ENCODE results near the gene GSK3A. TPM values are rescaled to one million over a fixed set of nuclear protein-coding genes. Genes with fewer than 3 reads are reported as not detected.

Gene GSK3A
- total and polyA plus RNA-seq, 2 donors (not counting 1 experiment from before 2014, with no cell fraction given), result 38.5 to 42.0 TPM

DNA sequence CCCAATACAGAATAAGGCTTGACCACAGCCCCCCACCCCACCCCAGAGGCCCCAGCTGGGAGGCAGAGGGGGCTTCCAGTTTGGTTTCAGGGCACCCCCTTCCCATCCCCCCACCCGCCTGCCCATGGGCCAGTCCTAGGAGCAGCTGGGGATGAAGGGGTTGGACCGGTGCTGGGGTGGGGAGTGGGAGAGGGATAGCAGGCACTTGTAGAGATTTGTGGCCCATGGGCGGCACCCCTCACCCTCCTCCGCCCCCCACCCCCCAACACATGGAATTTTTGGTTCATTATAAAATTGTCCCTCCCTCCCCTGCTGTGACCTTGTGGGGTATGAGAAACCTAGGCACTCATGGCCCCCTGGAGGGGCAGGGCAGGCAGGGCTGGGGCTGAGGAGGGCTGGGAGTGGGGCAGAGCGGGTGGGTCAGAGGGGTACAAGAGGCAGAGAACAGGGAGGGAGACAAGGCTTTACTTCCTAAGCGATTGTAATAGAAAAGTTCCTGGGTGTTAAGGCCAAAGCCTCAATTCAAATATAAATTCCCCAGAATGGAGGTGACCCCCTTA lies 5.3 kb upstream of the GSK3A start:
- Mint-ChIP-seq H3K9me3 (ENCODE audit: insufficient read depth) (no peaks in the 10 kb centered on the region), H3K4me3 (no peak overlapping the region), H3K27ac (no peak overlapping the region), H3K4me1 (peaks cover 45% of the 10 kb centered on the region), H3K27me3 (no peaks in the 10 kb centered on the region)
- TF ChIP-seq EZH2 (IDR thresholded peaks at IDR 0.05; ENCODE audit: borderline replicate concordance, insufficient read depth, low read depth, low read length, poor library complexity, severe bottlenecking), result no peak
- TF ChIP-seq, protein P1, sequence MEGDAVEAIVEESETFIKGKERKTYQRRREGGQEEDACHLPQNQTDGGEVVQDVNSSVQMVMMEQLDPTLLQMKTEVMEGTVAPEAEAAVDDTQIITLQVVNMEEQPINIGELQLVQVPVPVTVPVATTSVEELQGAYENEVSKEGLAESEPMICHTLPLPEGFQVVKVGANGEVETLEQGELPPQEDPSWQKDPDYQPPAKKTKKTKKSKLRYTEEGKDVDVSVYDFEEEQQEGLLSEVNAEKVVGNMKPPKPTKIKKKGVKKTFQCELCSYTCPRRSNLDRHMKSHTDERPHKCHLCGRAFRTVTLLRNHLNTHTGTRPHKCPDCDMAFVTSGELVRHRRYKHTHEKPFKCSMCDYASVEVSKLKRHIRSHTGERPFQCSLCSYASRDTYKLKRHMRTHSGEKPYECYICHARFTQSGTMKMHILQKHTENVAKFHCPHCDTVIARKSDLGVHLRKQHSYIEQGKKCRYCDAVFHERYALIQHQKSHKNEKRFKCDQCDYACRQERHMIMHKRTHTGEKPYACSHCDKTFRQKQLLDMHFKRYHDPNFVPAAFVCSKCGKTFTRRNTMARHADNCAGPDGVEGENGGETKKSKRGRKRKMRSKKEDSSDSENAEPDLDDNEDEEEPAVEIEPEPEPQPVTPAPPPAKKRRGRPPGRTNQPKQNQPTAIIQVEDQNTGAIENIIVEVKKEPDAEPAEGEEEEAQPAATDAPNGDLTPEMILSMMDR (IDR thresholded peaks at IDR 0.05), result no peak
- Histone ChIP-seq H3K27me3 (replicated peaks in 1 of 4; ENCODE audit: control extremely low read depth in 1 of 4, control insufficient read depth in 3 of 4, insufficient read depth in 4 of 4, low read length in 3 of 4) (no peaks in the 10 kb centered on the region), H3K36me3 (replicated peaks in 1 of 2; ENCODE audit: control extremely low read depth in 1 of 2, control insufficient read depth in 1 of 2, extremely low read depth in 1 of 2, insufficient read depth in 2 of 2, low read length in 1 of 2) (peaks cover 2 to 15% of the 10 kb centered on the region in 2 experiments), H3K79me2 (ENCODE audit: control insufficient read depth, insufficient read depth, low read length) (peaks cover 11% of the 10 kb centered on the region), H3K27ac (ENCODE audit: low read length in 2 of 2) (no peak overlapping the region), H3K4me3 (ENCODE audit: control extremely low read depth in 1 of 5, extremely low read depth in 1 of 5, insufficient read depth in 1 of 5, low read depth in 2 of 5, low read length in 4 of 5) (no peak overlapping the region), H2AFZ (ENCODE audit: insufficient read depth, low read depth, low read length, poor library complexity, severe bottlenecking) (no peak overlapping the region), H3K9ac (ENCODE audit: low read length) (no peak overlapping the region), H3K9me3 (ENCODE audit: control extremely low read depth in 1 of 3, control insufficient read depth in 2 of 3, insufficient read depth in 1 of 3, low read length in 2 of 3) (peaks cover 0 to 4% (median 0%) of the 10 kb centered on the region in 3 donors), H4K20me1 (ENCODE audit: control insufficient read depth, insufficient read depth, low read length, poor library complexity, severe bottlenecking) (peaks cover 15% of the 10 kb centered on the region), H3K4me1 (ENCODE audit: control insufficient read depth in 2 of 2, insufficient read depth in 2 of 2, low read length in 2 of 2) (peaks cover 24 to 41% of the 10 kb centered on the region in 2 donors), H3K4me2 (replicated peaks; ENCODE audit: low read depth, low read length, poor library complexity, severe bottlenecking) (no peak overlapping the region)
- 60% methylated on average over 1 of the region's 6 CpGs for WGBS (ENCODE audit: insufficient coverage)
- ChIA-PET CTCF (interaction anchor here (0.6 to 8.9 kb wide), 4 partner anchors 32 to 124 kb away, joined by 3 to 89 read pairs (median 6); no protein-coding TSS in a partner anchor), POLR2A (interaction anchor here (0.5 to 0.8 kb wide), 2 partner anchors 11 to 17 kb away, joined by 4 to 6 read pairs; no protein-coding TSS in a partner anchor)
- no peak for ATAC-seq (ENCODE audit: low read depth)
- intact Hi-C loops (cut with micrococcal nuclease), result no loop called here
- DNase-seq, result no peak

DNA sequence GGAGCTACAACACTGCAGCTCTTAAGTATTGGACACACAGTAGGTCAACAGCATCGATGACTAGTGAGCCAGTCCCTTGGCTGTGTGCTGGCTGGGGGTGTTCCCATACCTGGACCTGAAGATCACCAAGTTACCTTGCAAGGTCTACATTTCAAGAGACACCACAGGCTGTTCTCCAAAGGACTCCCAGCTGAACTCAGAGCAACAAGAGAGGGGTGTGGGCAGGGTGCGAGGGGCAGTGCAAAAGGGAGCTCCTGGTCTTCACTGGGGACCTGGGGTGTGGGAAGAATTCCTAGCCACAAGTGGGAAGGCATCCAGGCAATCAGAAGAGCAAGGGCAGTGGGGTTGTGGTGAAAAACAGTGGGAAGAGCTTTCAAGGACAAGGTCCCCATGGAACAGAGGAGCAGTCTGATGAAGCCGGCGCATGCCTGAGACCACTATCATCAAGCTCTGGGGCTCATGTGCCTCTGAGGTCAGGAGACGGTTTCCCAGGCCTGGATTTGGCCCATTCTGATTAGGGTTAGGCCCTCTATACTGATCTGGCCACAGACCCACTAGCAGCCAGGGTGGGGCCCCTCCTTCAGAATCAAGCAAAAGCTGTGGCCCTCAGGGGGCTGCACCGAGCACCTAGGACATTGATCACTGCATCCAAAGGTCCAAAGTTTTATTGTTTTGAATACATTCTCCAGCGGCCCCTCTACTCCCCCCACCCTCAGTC lies 4.7 kb upstream of the GSK3A start:
- peaks cover 41% of the 10 kb centered on the region for H3K4me1 Mint-ChIP-seq
- H3K4me1 ChIP-seq (ENCODE audit: control insufficient read depth in 2 of 2, insufficient read depth in 2 of 2, low read length in 2 of 2), result peaks cover 20 to 34% of the 10 kb centered on the region in 2 donors
- TF ChIP-seq EZH2 (IDR thresholded peaks at IDR 0.05; ENCODE audit: borderline replicate concordance, insufficient read depth, low read depth, low read length, poor library complexity, severe bottlenecking), result no peak
- TF ChIP-seq, protein P1 (IDR thresholded peaks at IDR 0.05), result no peak
- H4K20me1 ChIP-seq (ENCODE audit: control insufficient read depth, insufficient read depth, low read length, poor library complexity, severe bottlenecking), result peaks cover 10% of the 10 kb centered on the region
- H3K9me3 Mint-ChIP-seq (ENCODE audit: insufficient read depth), result no peaks in the 10 kb centered on the region
- H3K9ac ChIP-seq (ENCODE audit: low read length), result no peak overlapping the region
- ATAC-seq (ENCODE audit: low read depth), result no peak
- no peak overlapping the region for H3K4me2 ChIP-seq (replicated peaks; ENCODE audit: low read depth, low read length, poor library complexity, severe bottlenecking)
- no peak overlapping the region for H3K4me3 ChIP-seq (ENCODE audit: control extremely low read depth in 1 of 5, extremely low read depth in 1 of 5, insufficient read depth in 1 of 5, low read depth in 2 of 5, low read length in 4 of 5)
- POLR2A ChIA-PET, result interaction anchor here (0.5 to 0.6 kb wide), 2 partner anchors 11 to 15 kb away, joined by 4 to 5 read pairs; no protein-coding TSS in a partner anchor
- peaks cover 2 to 15% of the 10 kb centered on the region in 2 experiments for H3K36me3 ChIP-seq (replicated peaks in 1 of 2; ENCODE audit: control extremely low read depth in 1 of 2, control insufficient read depth in 1 of 2, extremely low read depth in 1 of 2, insufficient read depth in 2 of 2, low read length in 1 of 2)
- no peaks in the 10 kb centered on the region for H3K27me3 Mint-ChIP-seq
- peak overlapping the region; percentile 26 for H3K27ac Mint-ChIP-seq
- intact Hi-C loops (cut with micrococcal nuclease), result no loop called here
- no peak overlapping the region for H3K27ac ChIP-seq (ENCODE audit: low read length in 2 of 2)
- H3K4me3 Mint-ChIP-seq, result no peak overlapping the region
- peaks cover 0 to 4% (median 0%) of the 10 kb centered on the region in 3 donors for H3K9me3 ChIP-seq (ENCODE audit: control extremely low read depth in 1 of 3, control insufficient read depth in 2 of 3, insufficient read depth in 1 of 3, low read length in 2 of 3)
- DNase-seq, result peak; percentile 39
- peaks cover 7% of the 10 kb centered on the region for H3K79me2 ChIP-seq (ENCODE audit: control insufficient read depth, insufficient read depth, low read length)
- 92% methylated on average over 5 of the region's 7 CpGs for WGBS (ENCODE audit: insufficient coverage)
- no peaks in the 10 kb centered on the region for H3K27me3 ChIP-seq (replicated peaks in 1 of 4; ENCODE audit: control extremely low read depth in 1 of 4, control insufficient read depth in 3 of 4, insufficient read depth in 4 of 4, low read length in 3 of 4)
- H2AFZ ChIP-seq (ENCODE audit: insufficient read depth, low read depth, low read length, poor library complexity, severe bottlenecking), result no peak overlapping the region
- CTCF ChIA-PET, result interaction anchor here (0.6 to 8.9 kb wide), 7 partner anchors 11 to 123 kb away, joined by 3 to 89 read pairs (median 5); no protein-coding TSS in a partner anchor
